K562 (cell line): Measurements from ENCODE around the gene SYF2. TPM values are rescaled to one million over a fixed set of nuclear protein-coding genes. Genes with fewer than 3 reads are reported as not detected.

Experiments used
- ASH1L ChIP-seq: fragments of 450-650 bp; IDR thresholded peaks from 2 replicates; pipeline ENCODE4 v1.6.1; 2018; ENCODE audit warnings: borderline replicate concordance, mild to moderate bottlenecking, low read depth; ENCODE audit not compliant: partially characterized antibody
- CEBPB ChIP-seq: fragments of 450-650 bp; IDR thresholded peaks from 2 replicates; pipeline ENCODE4 v1.6.1; 2016; ENCODE audit warnings: missing genetic modification characterization, missing compliant biosample characterization
- CREM ChIP-seq: IDR thresholded peaks from 2 replicates; pipeline ENCODE4 v1.6.1; 2014; ENCODE audit warnings: antibody characterized with exemption, low read depth
- DPF2 ChIP-seq: fragments of 450-650 bp; IDR thresholded peaks from 2 replicates; pipeline ENCODE4 v1.6.1; 2016
- FOSL1 ChIP-seq: fragments of 200-800 bp; sonication (Bioruptor generic); conservative IDR thresholded peaks from 2 replicates; pipeline ENCODE4 v1.6.1; 2016; ENCODE audit warnings: missing genetic modification characterization, missing compliant biosample characterization
- GABPB1 ChIP-seq: sonication (generic); formaldehyde crosslinking; IDR thresholded peaks from 2 replicates; pipeline ENCODE4 v1.8.0; 2022; ENCODE audit warnings: mild to moderate bottlenecking, missing genetic modification reagents
- GABPB2 ChIP-seq: fragments of 250-450 bp; sonication (Bioruptor Pico); conservative IDR thresholded peaks from 2 replicates; pipeline ENCODE4 v1.5.1; 2021; ENCODE audit warnings: mild to moderate bottlenecking
- HLTF ChIP-seq: fragments of 450-650 bp; IDR thresholded peaks from 2 replicates; pipeline ENCODE4 v1.6.1; 2016
- JUND ChIP-seq, 2 experiments: IDR thresholded peaks; 2 replicates in 1 of 2; 3 replicates in 1 of 2; pipeline ENCODE4 v1.6.1; 2011; ENCODE audit warnings: borderline replicate concordance in 2 of 2, low read depth in 2 of 2, low read length in 2 of 2, improper control_type of control experiment in 1 of 2, missing biosample characterization in 1 of 2, missing genetic modification characterization in 1 of 2, missing genetic modification reagents in 1 of 2
- KDM1A ChIP-seq, 2 experiments: fragments of 450-650 bp; IDR thresholded peaks; 2 replicates each; pipeline ENCODE4 v1.6.1; 2016; ENCODE audit warnings: mild to moderate bottlenecking in 2 of 2
- KLF16 ChIP-seq: IDR thresholded peaks from 2 replicates; pipeline ENCODE4 v1.6.1; 2016; ENCODE audit warnings: antibody characterized with exemption
- ZBTB17 ChIP-seq: fragments of 450-650 bp; formaldehyde crosslinking; IDR thresholded peaks from 2 replicates; pipeline ENCODE4 v1.4.0; 2020; ENCODE audit warnings: mild to moderate bottlenecking
- ZKSCAN8 ChIP-seq: fragments of 200-800 bp; sonication (Bioruptor generic); IDR thresholded peaks from 2 replicates; pipeline ENCODE4 v1.6.1; 2016; ENCODE audit warnings: missing genetic modification characterization, missing compliant biosample characterization
- ZNF224 ChIP-seq: sonication (generic); formaldehyde crosslinking; IDR thresholded peaks from 2 replicates; pipeline ENCODE4 v1.8.0; 2022; ENCODE audit warnings: mild to moderate bottlenecking, missing genetic modification reagents
- polyA plus RNA-seq, 8 experiments: library from polyadenylated mRNA; depleted of rRNA in 4 of 8; stranded (reverse) in 5 of 8; unstranded in 3 of 8; fragments of >200 nt; fragmentation: Nextera tagmentation in 2 of 8; fragmentation: Illumina TruSeq in 1 of 8; extraction: Ambion mirVana in 2 of 8; extraction: Trizol in 1 of 8; gene quantifications; 2 replicates each; pipeline versions ENCODE4 v1.2.1 to v1.2.3, GENCODE V29; 2011 to 2014; ENCODE audit warnings: inconsistent platforms in 1 of 8, missing spikeins in 1 of 8
- total RNA-seq, 7 experiments: library from RNA; depleted of rRNA in 6 of 7; stranded (reverse); fragments of >200 nt in 6 of 7; fragmentation: Illumina TruSeq in 2 of 7; extraction: Trizol in 2 of 7; gene quantifications; 2 replicates each; pipeline versions ENCODE4 v1.2.1 to v1.2.3, GENCODE V29; 2011 to 2021; ENCODE audit warnings: low replicate concordance in 1 of 7
- TF ChIP-seq, protein P1 (sequence below): fragments of 150-350 bp; conservative IDR thresholded peaks from 2 replicates; pipeline ENCODE4 v1.6.1; 2014; ENCODE audit warnings: low read length
- TF ChIP-seq, protein P2 (sequence below): fragments of 250-450 bp; sonication (Bioruptor Pico); IDR thresholded peaks from 2 replicates; pipeline ENCODE4 v1.5.0; 2021
- TF ChIP-seq, protein P3 (sequence below): fragments of 250-450 bp; sonication (Bioruptor Pico); IDR thresholded peaks from 2 replicates; pipeline ENCODE4 v1.4.0; 2020; ENCODE audit warnings: borderline replicate concordance
- TF ChIP-seq, protein P4 (sequence below): fragments of 250-450 bp; sonication (Bioruptor Pico); IDR thresholded peaks from 2 replicates; pipeline ENCODE4 v1.9.0; 2021; ENCODE audit warnings: mild to moderate bottlenecking, inconsistent platforms
- TF ChIP-seq, protein P5 (sequence below): IDR thresholded peaks from 2 replicates; pipeline ENCODE4 v1.6.1; 2014; ENCODE audit warnings: antibody characterized with exemption

Gene SYF2
- total and polyA plus RNA-seq, 9 of the 15 experiments (the other 6 are each of a cell fraction or from before 2014, with no cell fraction given) = 20.9 to 69.0 (median 43.2) TPM

DNA sequence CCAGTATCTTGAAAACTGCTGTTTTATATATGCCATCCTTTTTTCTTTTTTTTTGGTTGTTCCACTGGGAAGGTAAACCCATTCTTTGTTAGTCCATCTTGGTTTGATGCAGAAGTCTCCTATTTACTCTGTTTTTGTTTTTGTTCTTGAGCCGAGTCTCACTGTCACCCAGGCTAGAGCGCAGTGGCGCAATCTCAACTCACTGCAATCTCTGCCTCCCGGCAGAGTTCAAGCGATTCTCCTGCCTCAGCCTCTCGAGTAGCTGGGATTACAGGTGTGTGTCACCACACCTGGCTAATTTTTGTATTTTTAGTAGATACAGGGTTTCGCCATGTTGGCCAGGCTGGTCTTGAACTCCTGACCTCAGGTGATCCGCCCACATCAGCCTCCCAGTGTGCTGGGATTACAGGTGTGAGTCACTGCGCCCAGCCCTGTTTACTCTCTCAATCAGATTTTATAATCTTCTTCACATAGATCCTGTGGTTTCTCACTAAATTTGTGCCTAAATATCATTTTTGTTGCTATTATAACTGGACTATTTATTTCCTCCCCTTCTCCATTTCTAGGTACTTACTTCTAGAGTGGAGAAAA, 12.5 kb downstream of the SYF2 start (continued):
- TF ChIP-seq ZBTB17 (CRISPR knock-in tag) (no peak), ZNF224 (CRISPR knock-in tag) (no peak), CEBPB (tag) (peak; percentile 49; the same call in 1 of the 2 replicates), ZKSCAN8 (CRISPR knock-in tag) (no peak), KLF16 (no peak), FOSL1 (tag) (peak; percentile 56), KDM1A (IDR thresholded peaks at IDR 0.05) (peak; percentile 60 to 73; a peak in 2 of 4 replicates), GABPB2 (CRISPR knock-in tag) (no peak), ASH1L (no peak), JUND (IDR thresholded peaks at IDR 0.05; ENCODE audit: borderline replicate concordance, low read depth, low read length) (0 out of 2 replicates have a peak, but pooled peaks have one; percentile 16), JUND (tag; IDR thresholded peaks at IDR 0.05; ENCODE audit: borderline replicate concordance, low read depth, low read length) (no peak), DPF2 (no peak), CREM (no peak), HLTF (no peak), GABPB1 (no peak)
- TF ChIP-seq, protein P1, sequence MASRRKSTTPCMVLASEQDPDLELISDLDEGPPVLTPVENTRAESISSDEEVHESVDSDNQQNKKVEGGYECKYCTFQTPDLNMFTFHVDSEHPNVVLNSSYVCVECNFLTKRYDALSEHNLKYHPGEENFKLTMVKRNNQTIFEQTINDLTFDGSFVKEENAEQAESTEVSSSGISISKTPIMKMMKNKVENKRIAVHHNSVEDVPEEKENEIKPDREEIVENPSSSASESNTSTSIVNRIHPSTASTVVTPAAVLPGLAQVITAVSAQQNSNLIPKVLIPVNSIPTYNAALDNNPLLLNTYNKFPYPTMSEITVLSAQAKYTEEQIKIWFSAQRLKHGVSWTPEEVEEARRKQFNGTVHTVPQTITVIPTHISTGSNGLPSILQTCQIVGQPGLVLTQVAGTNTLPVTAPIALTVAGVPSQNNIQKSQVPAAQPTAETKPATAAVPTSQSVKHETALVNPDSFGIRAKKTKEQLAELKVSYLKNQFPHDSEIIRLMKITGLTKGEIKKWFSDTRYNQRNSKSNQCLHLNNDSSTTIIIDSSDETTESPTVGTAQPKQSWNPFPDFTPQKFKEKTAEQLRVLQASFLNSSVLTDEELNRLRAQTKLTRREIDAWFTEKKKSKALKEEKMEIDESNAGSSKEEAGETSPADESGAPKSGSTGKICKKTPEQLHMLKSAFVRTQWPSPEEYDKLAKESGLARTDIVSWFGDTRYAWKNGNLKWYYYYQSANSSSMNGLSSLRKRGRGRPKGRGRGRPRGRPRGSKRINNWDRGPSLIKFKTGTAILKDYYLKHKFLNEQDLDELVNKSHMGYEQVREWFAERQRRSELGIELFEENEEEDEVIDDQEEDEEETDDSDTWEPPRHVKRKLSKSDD = no peak
- TF ChIP-seq, protein P2, sequence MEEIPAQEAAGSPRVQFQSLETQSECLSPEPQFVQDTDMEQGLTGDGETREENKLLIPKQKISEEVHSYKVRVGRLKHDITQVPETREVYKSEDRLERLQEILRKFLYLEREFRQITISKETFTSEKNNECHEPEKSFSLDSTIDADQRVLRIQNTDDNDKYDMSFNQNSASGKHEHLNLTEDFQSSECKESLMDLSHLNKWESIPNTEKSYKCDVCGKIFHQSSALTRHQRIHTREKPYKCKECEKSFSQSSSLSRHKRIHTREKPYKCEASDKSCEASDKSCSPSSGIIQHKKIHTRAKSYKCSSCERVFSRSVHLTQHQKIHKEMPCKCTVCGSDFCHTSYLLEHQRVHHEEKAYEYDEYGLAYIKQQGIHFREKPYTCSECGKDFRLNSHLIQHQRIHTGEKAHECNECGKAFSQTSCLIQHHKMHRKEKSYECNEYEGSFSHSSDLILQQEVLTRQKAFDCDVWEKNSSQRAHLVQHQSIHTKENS (CRISPR knock-in tag) = no peak
- TF ChIP-seq, protein P3, sequence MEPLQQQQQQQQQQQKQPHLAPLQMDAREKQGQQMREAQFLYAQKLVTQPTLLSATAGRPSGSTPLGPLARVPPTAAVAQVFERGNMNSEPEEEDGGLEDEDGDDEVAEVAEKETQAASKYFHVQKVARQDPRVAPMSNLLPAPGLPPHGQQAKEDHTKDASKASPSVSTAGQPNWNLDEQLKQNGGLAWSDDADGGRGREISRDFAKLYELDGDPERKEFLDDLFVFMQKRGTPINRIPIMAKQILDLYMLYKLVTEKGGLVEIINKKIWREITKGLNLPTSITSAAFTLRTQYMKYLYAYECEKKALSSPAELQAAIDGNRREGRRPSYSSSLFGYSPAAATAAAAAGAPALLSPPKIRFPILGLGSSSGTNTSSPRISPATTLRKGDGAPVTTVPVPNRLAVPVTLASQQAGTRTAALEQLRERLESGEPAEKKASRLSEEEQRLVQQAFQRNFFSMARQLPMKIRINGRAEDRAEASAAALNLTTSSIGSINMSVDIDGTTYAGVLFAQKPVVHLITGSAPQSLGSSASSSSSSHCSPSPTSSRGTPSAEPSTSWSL (CRISPR knock-in tag) = no peak
- TF ChIP-seq, protein P4, sequence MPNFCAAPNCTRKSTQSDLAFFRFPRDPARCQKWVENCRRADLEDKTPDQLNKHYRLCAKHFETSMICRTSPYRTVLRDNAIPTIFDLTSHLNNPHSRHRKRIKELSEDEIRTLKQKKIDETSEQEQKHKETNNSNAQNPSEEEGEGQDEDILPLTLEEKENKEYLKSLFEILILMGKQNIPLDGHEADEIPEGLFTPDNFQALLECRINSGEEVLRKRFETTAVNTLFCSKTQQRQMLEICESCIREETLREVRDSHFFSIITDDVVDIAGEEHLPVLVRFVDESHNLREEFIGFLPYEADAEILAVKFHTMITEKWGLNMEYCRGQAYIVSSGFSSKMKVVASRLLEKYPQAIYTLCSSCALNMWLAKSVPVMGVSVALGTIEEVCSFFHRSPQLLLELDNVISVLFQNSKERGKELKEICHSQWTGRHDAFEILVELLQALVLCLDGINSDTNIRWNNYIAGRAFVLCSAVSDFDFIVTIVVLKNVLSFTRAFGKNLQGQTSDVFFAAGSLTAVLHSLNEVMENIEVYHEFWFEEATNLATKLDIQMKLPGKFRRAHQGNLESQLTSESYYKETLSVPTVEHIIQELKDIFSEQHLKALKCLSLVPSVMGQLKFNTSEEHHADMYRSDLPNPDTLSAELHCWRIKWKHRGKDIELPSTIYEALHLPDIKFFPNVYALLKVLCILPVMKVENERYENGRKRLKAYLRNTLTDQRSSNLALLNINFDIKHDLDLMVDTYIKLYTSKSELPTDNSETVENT (CRISPR knock-in tag) = no peak
- TF ChIP-seq, protein P5, sequence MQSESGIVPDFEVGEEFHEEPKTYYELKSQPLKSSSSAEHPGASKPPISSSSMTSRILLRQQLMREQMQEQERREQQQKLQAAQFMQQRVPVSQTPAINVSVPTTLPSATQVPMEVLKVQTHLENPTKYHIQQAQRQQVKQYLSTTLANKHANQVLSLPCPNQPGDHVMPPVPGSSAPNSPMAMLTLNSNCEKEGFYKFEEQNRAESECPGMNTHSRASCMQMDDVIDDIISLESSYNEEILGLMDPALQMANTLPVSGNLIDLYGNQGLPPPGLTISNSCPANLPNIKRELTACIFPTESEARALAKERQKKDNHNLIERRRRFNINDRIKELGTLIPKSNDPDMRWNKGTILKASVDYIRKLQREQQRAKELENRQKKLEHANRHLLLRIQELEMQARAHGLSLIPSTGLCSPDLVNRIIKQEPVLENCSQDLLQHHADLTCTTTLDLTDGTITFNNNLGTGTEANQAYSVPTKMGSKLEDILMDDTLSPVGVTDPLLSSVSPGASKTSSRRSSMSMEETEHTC = no peak
